ENCODE results near the gene EIF3M.
"Not testable (repeated sequence)": the region's sequence is repeated elsewhere in the genome, so short reads cannot be mapped to it uniquely, and the experiment has no call there.

EIF3M gene

GRCh38 chr11:32596114-32596513, 12.5 kb downstream of the EIF3M start:
- not testable (repeated sequence) for DNase-seq (ENCODE audit: low read depth in 2 of 2)

DNA sequence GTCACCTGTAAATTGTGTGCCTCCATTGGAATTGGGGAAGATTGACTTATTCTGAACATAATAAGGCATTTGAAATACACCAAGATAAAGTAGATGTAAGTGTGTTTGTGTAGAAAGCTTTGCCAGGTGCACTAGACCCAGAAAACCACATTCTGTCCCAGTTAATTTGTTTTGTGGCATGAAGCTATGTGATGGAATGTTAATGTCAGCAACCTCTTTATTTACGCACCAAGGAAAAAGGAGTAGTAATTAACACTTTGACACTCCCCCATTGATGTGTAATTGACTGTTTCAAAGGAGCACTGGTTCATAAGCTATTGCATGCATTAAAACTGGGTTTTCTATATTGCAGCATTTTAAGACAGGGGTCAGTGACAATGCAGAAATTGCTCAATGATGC, 14.3 kb downstream of the EIF3M start:
- no peak for DNase-seq (ENCODE audit: low read depth in 2 of 2)

GRCh38 chr11:32602657-32603415, 19.2 kb downstream of the EIF3M start:
- no peak for DNase-seq (ENCODE audit: low read depth in 2 of 2)

DNA sequence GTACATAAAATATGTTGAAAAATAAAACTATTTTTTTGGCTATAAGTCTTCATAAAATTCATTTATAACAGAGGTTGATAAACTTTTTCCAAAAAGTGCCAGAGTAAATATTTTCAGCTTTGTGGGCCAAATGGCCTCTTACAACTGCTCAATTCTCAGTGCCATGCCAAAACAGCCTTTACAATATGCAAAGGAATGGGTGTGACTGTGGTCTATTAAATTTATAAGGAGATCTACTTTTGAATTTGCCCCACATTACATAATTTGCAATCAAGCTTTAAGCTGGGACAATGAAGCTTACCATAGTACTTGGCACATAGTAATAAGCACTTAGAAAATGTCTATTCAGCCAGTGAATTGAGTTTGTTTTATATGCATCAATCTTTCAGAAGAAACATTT, 22.6 kb downstream of the EIF3M start:
- no peak for DNase-seq (ENCODE audit: low read depth in 2 of 2)

GRCh38 chr11:32608826-32609225, 25.2 kb downstream of the EIF3M start:
- not testable (repeated sequence) for DNase-seq (ENCODE audit: low read depth in 2 of 2)

GRCh38 chr11:32610797-32611352, 27.2 kb downstream of the EIF3M start:
- DNase-seq (ENCODE audit: low read depth in 2 of 2): no peak

GRCh38 chr11:32613500-32614151, 30.0 kb downstream of the EIF3M start:
- no peak for DNase-seq (ENCODE audit: low read depth in 2 of 2)

DNA sequence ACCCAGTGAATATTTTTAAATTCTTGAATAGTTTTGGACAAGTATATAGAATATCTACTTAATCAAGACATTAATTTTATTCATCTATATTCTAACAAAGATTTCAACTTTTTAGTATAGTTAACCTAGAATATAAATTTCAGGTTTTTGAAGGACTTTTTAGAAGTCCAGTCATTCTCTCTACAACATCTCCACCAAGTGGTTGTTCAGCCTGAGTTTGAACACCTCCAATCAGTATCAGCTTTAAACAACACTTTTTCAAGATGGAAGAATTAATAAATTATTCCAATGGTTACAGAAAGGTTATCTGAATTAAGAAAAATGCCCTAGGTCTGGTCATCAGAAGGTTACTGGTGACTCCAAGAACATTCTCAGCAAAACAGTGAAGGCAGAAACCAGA, 31.8 kb downstream of the EIF3M start:
- no peak for DNase-seq (ENCODE audit: low read depth in 2 of 2)

- no peak for DNase-seq (ENCODE audit: low read depth in 2 of 2)
These were observed 33.3 kb downstream of the EIF3M start for GRCh38 chr11:32616903-32617302.

GRCh38 chr11:32630844-32631243, 47.2 kb downstream of the EIF3M start:
- DNase-seq (ENCODE audit: low read depth in 2 of 2): no peak

DNA sequence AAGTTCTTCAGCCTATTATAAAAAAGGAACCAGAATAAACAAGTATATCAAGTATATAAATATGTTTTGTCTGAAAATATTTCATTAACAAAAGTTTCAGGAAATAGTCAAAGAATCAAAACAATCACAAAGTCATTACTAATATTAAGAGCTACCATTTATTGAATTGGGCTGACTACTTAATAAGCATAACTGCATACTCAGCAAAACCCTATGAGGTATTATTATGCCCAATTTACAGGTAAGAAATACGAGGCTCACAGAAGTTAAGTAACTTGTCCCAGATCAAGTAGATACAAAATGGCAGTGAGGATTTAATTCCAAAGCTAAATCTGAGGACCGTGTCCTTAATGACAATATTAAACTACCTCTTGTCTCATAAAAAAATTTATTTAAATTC, 52.2 kb downstream of the EIF3M start:
- DNase-seq (ENCODE audit: low read depth in 2 of 2): no peak

DNA sequence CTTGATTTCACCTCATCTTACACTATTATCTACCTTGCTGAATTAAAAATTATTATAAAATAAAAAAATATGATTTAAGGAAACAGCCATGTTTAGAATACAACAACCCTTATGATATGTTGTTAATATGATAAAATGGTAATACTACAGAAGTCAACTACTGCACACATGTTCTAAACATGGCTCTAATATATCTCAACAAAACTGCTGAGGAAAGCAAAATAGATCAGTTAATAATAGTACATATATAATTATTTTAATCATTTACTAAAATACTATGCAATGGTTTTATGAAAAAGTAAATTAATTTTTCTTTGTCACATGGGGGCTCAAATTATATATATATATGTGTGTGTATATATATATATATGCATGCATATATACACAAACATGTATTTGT, 57.7 kb downstream of the EIF3M start:
- DNase-seq (ENCODE audit: low read depth in 2 of 2): no peak

- no peak for DNase-seq (ENCODE audit: low read depth in 2 of 2)
These were observed 59.9 kb downstream of the EIF3M start for GRCh38 chr11:32643526-32643925.
